HepG2 (cell line): ENCODE data around the gene HEATR1. TPM values are rescaled to one million over a fixed set of nuclear protein-coding genes. Genes with fewer than 3 reads are reported as not detected.

Experiments
- ARID3A ChIP-seq: IDR thresholded peaks from 2 replicates; pipeline ENCODE4 v1.6.1; 2012; ENCODE audit warnings: low read depth, low read length, improper control_type of control experiment
- ETS1 ChIP-seq: sonication (generic); formaldehyde crosslinking; IDR thresholded peaks from 2 replicates; pipeline ENCODE4 v1.4.0; 2020; ENCODE audit warnings: missing genetic modification reagents
- KDM1A ChIP-seq: IDR thresholded peaks from 2 replicates; pipeline ENCODE4 v1.6.1; 2016; ENCODE audit warnings: missing compliant biosample characterization
- KDM3A ChIP-seq: IDR thresholded peaks from 2 replicates; pipeline ENCODE4 v1.6.1; 2018; ENCODE audit warnings: low read depth, missing compliant biosample characterization
- LCORL ChIP-seq, 2 experiments: fragments of 450-650 bp in 1 of 2; sonication (generic) in 1 of 2; formaldehyde crosslinking in 1 of 2; IDR thresholded peaks; 2 replicates each; pipeline versions ENCODE4 v1.5.0 to v1.6.1; 2017 to 2020; ENCODE audit warnings: antibody characterized with exemption in 1 of 2, missing genetic modification reagents in 1 of 2
- MIXL1 ChIP-seq: IDR thresholded peaks from 2 replicates; pipeline ENCODE4 v1.6.1; 2016
- MNT ChIP-seq: fragments of 450-650 bp; IDR thresholded peaks from 2 replicates; pipeline ENCODE4 v1.6.1; 2016
- MXD1 ChIP-seq: sonication (generic); formaldehyde crosslinking; IDR thresholded peaks from 2 replicates; pipeline ENCODE4 v1.4.0; 2020; ENCODE audit warnings: mild to moderate bottlenecking, missing genetic modification reagents
- NFATC3 ChIP-seq: sonication (generic); formaldehyde crosslinking; IDR thresholded peaks from 2 replicates; pipeline ENCODE4 v1.5.1; 2020; ENCODE audit warnings: mild to moderate bottlenecking, missing genetic modification reagents
- NFE2L2 ChIP-seq: fragments of 150-350 bp; IDR thresholded peaks from 2 replicates; pipeline ENCODE4 v1.6.1; 2014; ENCODE audit warnings: low read length
- NR2F6 ChIP-seq, 2 experiments: IDR thresholded peaks; 2 replicates each; pipeline ENCODE4 v1.6.1; 2016; ENCODE audit warnings: antibody characterized with exemption in 1 of 2, mild to moderate bottlenecking in 1 of 2
- PAF1 ChIP-seq: IDR thresholded peaks from 2 replicates; pipeline ENCODE4 v1.6.1; 2016; ENCODE audit warnings: missing genetic modification reagents, missing compliant biosample characterization
- PATZ1 ChIP-seq: sonication (generic); formaldehyde crosslinking; IDR thresholded peaks from 2 replicates; pipeline ENCODE4 v1.4.0; 2020; ENCODE audit warnings: missing genetic modification reagents
- RARA ChIP-seq: IDR thresholded peaks from 2 replicates; pipeline ENCODE4 v1.6.1; 2016; ENCODE audit warnings: missing genetic modification reagents, missing compliant biosample characterization
- THAP11 ChIP-seq: IDR thresholded peaks from 2 replicates; pipeline ENCODE4 v1.6.1; 2016; ENCODE audit warnings: missing biosample characterization, missing genetic modification reagents
- TOPORS ChIP-seq: sonication (generic); formaldehyde crosslinking; IDR thresholded peaks from 2 replicates; pipeline ENCODE4 v1.8.0; 2023; ENCODE audit warnings: mild to moderate bottlenecking, missing genetic modification reagents
- YEATS4 ChIP-seq: sonication (generic); formaldehyde crosslinking; IDR thresholded peaks from 2 replicates; pipeline ENCODE4 v1.4.0; 2020; ENCODE audit warnings: missing genetic modification reagents, borderline replicate concordance
- ZBTB3 ChIP-seq: sonication (generic); formaldehyde crosslinking; IDR thresholded peaks from 2 replicates; pipeline ENCODE4 v1.4.0; 2020; ENCODE audit warnings: low read depth, mild to moderate bottlenecking, moderate library complexity, missing genetic modification reagents, borderline replicate concordance
- ZFP1 ChIP-seq: IDR thresholded peaks from 2 replicates; pipeline ENCODE4 v1.6.1; 2016
- ZNF280B ChIP-seq: sonication (generic); formaldehyde crosslinking; IDR thresholded peaks from 2 replicates; pipeline ENCODE4 v1.5.0; 2020; ENCODE audit warnings: missing genetic modification reagents, mild to moderate bottlenecking, borderline replicate concordance
- ZNF891 ChIP-seq: sonication (generic); formaldehyde crosslinking; IDR thresholded peaks from 2 replicates; pipeline ENCODE4 v1.5.0; 2020; ENCODE audit warnings: mild to moderate bottlenecking, missing genetic modification reagents
- polyA plus RNA-seq, 8 experiments: library from polyadenylated mRNA; depleted of rRNA in 3 of 8; stranded (reverse) in 7 of 8; unstranded in 1 of 8; fragments of >200 nt; fragmentation: Illumina TruSeq in 4 of 8; extraction: Trizol in 4 of 8; gene quantifications; 2 replicates each; pipeline versions ENCODE4 v1.2.1 to v1.2.3, GENCODE V29; 2011 to 2016; ENCODE audit warnings: low read depth in 4 of 8, missing spikeins in 1 of 8, mixed read lengths in 1 of 8; ENCODE audit not compliant: insufficient read depth in 1 of 8
- total RNA-seq, 5 experiments: library from RNA; depleted of rRNA; stranded (reverse); fragments of >200 nt; fragmentation: Illumina TruSeq; extraction: Trizol; gene quantifications; 2 replicates each; pipeline ENCODE4 v1.2.3, GENCODE V29; 2016; ENCODE audit warnings: low read depth in 1 of 5

The HEATR1 gene
- total and polyA plus RNA-seq, 2 of the 13 experiments (the other 11 are each of a cell fraction or from before 2014, with no cell fraction given): 10.2 to 45.8 TPM

- peak; percentile 40; the same call in 1 of the 2 replicates for TF ChIP-seq ZNF280B (CRISPR knock-in tag)
- TF ChIP-seq MNT: no peak
- TF ChIP-seq LCORL (IDR thresholded peaks at IDR 0.05): no peak
- peak; percentile 69; the same call in 1 of the 2 replicates for TF ChIP-seq LCORL (CRISPR knock-in tag; IDR thresholded peaks at IDR 0.05)
- peak; percentile 9; the same call in 1 of the 2 replicates for TF ChIP-seq YEATS4 (CRISPR knock-in tag)
- TF ChIP-seq MIXL1: no peak
- peak; percentile 47 for TF ChIP-seq RARA (CRISPR knock-in tag)
- no peak; the same call in 1 of the 2 replicates for TF ChIP-seq MXD1 (CRISPR knock-in tag)
- no peak for TF ChIP-seq THAP11 (CRISPR knock-in tag)
- TF ChIP-seq TOPORS (CRISPR knock-in tag): no peak
- no peak; the same call in 1 of the 2 replicates for TF ChIP-seq ZNF891 (CRISPR knock-in tag)
- TF ChIP-seq NFE2L2: no peak
- 0 out of 2 replicates have a peak, but pooled peaks have one; percentile 43 for TF ChIP-seq ZBTB3 (CRISPR knock-in tag)
- no peak for TF ChIP-seq PAF1
- peak; percentile 26; the same call in 1 of the 2 replicates for TF ChIP-seq ARID3A
- TF ChIP-seq KDM3A (CRISPR knock-in tag): no peak; the same call in 1 of the 2 replicates
- no peak for TF ChIP-seq ETS1 (CRISPR knock-in tag)
- TF ChIP-seq NR2F6 (IDR thresholded peaks at IDR 0.05): peak; percentile 57
- peak; percentile 63 for TF ChIP-seq NR2F6 (CRISPR knock-in tag; IDR thresholded peaks at IDR 0.05)
- TF ChIP-seq KDM1A (CRISPR knock-in tag): 0 out of 2 replicates have a peak, but pooled peaks have one; percentile 5
- TF ChIP-seq ZFP1 (CRISPR knock-in tag): no peak
- TF ChIP-seq PATZ1: 0 out of 2 replicates have a peak, but pooled peaks have one; percentile 16
- no peak for TF ChIP-seq NFATC3 (CRISPR knock-in tag)
Observed at GRCh38 chr1:236522937-236523703, 81.2 kb downstream of the HEATR1 start (continued).
